ELF-1 (cell line): Measurements from ENCODE around the gene KCNMB1.

Experiments
- DNase-seq: peaks from one replicate; pipeline ENCODE4 v3.0.0-alpha.2; 2016; ENCODE audit warnings: low read depth, low spot score

The KCNMB1 gene, protein sequence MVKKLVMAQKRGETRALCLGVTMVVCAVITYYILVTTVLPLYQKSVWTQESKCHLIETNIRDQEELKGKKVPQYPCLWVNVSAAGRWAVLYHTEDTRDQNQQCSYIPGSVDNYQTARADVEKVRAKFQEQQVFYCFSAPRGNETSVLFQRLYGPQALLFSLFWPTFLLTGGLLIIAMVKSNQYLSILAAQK

GRCh38 chr5:170388818-170389549, at the start of gene KCNMB1:
KCNMB1 (minus strand) TSS chr5:170389367; CDS start chr5:170385447, 3,920 bp downstream.
- no peak for DNase-seq

DNA sequence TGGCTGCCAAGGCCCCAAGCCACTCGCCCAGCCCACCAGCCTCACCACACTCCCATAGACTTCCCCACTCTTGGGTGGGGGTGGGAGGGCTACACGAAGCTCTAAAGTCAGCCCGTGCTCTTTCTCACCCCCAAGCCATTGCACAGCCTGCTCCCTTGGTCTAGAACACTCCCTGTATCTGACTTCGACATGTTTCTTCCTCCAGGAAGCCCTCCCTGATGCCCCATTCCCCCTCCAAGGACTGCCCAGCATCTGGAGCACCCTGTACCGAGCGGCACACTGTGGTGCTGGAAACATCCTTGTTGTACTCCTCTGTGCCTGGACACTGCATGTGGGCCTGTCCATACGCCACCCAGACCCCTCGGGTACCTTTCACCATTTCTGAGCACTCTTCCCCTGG, 49.4 kb upstream of the KCNMB1 start:
- no peak for DNase-seq

DNA sequence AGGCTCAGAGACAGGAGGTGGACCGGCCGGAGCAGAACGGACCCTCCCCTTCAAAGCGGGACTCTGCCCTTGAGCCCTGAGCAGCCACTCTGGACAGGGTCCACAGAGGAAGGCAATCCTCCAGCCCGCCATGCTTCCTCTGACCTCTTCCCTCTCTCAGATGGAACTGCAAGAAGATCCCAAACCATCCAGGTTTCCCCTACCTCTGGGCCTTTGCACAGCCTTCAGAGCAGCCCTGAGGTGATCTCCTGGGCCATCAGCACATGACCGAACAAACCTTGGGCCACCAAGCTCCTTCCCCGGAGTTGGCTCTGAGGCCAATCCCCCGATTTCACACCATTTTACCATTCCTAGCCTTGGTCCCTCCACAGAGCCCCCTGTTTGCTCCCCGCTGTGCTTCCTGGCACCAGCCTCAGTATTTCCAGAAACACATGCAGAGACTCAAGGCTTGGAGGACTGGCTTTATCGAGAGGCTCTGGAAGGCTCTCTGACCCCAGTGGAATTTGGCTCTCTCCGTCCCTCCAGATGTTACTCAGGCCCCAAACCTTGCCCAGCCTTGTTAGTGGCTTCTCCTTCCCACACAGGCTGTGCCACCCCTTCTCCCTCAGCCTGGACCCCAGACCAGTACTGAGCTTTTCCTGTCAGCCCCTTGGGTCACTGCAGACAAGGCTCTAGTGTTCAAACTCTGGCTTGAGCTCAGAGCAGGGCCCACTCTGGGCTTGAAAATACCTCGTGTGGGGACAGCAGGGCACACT, 48.6 kb upstream of the KCNMB1 start:
- no peak for DNase-seq

- DNase-seq = no peak
Observed at GRCh38 chr5:170436335-170436734, 47.2 kb upstream of the KCNMB1 start.

DNA sequence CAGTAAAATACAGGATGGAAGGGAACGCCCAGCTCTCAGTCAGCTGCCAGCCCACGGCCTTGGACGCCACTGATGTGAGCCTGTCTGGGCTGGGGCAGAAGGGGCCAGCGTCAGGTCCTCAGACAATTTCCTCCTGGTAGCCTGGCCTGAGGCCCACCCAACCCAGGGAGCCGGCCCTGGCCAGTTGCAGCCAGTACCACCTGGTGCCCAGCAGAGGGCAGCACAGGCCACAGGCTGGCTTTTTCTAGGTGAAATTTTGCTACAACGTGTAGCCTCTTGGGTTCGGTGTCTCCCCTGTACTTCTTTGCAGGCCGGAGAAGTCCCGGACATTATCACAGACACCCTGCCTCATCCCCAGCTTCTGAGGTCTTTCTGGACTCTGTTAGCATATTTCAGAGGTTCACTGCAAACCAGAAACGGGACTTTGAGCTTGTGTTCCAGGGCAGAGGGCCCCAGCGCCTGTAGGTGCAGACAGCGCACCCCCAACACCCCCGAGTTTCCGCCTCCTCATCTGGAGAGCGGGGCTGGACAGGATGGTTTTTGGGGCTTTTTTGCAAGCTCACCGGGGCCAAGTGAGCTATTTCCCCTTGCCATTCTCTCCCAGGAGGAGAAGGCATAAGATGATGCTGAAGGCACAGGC, 45.9 kb upstream of the KCNMB1 start:
- DNase-seq = peak; percentile 89

DNA sequence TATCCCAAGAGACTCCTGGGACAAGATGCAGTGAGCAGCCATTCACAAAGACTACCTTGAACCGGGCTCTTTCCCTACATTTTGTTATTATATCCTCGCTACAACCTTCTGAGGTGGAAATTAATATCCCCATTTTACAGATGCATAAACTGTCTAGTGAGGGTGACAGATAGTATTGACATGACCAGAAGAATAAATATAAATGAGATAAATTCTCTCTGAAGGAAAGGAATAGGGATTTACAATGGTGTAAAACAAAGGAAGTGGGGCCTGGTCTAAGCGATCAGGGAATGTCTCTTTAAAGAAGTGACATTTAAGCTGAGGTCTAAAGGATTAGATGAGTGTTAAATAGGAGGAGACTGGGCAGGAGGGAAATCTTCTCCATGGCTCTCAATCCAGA, 43.5 kb upstream of the KCNMB1 start:
- DNase-seq = no peak

DNA sequence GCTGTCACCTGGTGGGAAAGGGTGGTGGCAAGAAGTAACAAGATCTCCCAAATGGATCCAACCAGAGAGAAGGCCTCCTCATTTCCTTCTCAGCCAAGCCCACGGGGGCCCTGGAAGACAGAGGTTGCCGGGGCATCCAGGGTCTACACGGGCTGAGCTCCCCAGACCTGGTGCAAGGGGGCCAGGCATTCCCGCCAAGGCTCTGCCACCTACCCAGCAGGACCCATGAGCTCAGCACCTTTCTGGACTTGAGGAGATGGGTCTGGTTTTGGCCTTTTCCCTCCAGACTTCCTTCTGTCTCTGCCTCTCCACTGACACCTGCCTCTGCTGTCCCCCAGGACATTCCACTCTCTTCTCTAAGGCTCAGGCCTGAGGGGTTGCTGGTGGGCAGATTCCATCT, 42.4 kb upstream of the KCNMB1 start:
- DNase-seq = no peak

DNA sequence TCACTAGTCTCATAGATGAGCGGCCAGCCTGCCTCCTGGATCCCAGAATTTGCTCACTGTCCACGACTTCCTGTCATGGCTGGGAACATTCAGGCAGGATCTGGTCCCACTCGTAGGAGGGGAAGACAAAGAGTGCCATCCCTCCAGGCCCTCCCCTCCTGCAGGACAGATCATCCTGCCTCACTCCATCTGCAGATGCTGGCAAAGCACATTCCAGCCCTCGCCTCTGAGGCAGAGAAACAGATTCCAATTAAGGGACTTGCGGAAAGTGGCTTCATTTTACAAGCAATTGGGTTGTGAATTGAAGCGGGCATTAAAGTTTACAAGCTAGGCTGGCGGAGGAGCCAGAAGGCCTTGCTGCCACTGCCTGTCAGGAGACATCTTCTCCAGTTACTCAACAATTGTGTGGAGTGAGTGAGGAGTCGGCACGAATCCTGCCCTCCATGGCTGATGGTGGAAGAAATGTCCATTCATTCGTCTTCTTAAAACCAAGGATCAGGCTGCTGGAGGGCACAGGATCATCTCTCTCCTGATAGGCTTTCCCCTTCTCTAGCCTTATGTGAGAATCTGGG, 41.8 kb upstream of the KCNMB1 start:
- peak; percentile 38 for DNase-seq

- DNase-seq = no peak
Observed at GRCh38 chr5:170430256-170430655, 41.1 kb upstream of the KCNMB1 start.

DNA sequence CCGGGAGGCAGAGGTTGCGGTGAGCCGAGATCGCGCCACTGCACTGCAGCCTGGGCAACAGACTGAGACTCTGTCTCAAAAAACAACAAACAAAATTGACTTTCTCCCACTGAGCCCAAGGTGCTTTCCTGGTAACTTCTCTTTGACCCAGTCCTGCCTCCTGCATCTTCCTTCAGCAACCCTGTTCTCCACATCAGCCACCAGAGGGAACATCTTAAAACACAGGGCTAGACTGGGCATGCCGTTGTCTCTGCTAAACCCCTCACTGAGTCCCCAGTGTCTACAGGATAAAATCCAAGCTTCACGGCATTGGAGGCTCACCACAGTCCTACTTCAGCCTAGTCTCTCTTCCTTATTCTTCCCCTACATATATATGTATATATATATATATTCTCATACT, 39.8 kb upstream of the KCNMB1 start:
- DNase-seq = peak; percentile 40

DNA sequence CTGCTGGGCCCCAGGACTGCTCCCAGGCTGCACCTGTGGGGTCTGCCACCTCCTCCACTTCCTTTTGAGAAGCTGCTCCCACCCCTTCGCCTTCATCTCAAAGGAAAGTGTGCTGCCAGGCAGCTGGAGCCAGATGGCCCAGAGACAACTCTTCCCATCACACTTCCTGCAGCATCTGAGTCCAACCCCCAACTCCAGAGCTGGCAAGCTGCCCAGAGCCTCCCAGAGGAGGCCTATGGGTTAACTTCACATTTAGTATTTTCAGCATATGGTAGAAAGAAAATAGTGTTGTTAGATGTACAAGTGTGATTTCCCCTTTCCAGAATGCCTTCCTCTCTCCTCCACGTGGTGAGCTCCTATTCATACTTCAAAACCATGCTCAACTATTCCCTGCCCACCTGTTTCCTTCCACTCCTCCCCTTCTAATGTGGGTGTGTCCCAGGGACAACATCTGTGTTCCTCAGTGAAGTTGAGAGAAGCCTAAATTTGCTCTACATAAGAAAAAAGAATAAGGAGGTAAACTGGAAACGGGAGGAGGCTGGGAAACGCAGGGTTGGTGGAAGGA, 38.6 kb upstream of the KCNMB1 start:
- DNase-seq = no peak

DNA sequence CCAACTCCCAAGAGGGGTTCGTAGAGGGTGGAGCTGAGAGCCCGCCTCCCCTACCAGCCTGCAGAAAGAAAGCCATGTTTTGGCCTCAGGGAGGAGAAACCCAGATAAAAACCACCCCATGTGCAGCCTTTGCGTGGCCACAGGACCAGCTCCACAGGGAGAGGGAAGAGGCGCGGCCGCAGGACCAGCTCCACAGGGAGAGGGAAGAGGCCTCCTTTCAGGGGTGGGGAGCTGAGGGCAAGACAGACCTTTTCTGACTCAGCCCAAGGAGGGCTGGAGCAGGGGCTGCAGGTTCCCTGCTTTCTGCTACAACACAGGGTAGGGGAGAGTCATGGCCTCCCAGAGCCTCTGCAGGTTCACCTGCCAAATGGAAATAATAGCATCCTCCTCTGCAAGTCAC, 37.6 kb upstream of the KCNMB1 start:
- no peak for DNase-seq

GRCh38 chr5:170426149-170426767, 37.1 kb upstream of the KCNMB1 start:
- DNase-seq = no peak

- DNase-seq = no peak
Observed at GRCh38 chr5:170425731-170426130, 36.6 kb upstream of the KCNMB1 start.

DNA sequence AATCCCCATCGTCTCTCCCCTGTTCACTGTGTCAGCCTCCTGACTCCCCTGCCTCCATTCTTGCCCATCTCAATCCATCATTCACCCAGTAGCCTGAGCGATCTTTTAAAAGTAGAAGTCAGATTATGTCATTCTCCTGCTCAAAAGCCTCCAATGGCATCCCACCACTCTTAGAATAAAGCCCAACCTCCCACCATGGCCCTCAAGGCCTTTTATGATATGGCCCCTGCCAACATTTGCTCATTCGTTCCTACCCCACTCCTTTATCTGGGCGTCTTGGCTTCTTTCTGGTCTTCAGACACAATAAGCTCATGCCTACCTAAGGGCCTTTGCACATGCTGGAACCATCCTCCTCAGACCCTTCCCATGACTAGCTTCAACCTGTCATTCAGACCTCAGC, 35.5 kb upstream of the KCNMB1 start:
- DNase-seq = no peak

- DNase-seq = no peak
Observed at GRCh38 chr5:170423692-170424091, 34.5 kb upstream of the KCNMB1 start.

- DNase-seq = no peak
Observed at GRCh38 chr5:170421826-170422225, 32.7 kb upstream of the KCNMB1 start.

- peak; percentile 89 for DNase-seq
Observed at GRCh38 chr5:170420806-170421412, 31.7 kb upstream of the KCNMB1 start.

- no peak for DNase-seq
Observed at GRCh38 chr5:170419643-170420042, 30.5 kb upstream of the KCNMB1 start.

DNA sequence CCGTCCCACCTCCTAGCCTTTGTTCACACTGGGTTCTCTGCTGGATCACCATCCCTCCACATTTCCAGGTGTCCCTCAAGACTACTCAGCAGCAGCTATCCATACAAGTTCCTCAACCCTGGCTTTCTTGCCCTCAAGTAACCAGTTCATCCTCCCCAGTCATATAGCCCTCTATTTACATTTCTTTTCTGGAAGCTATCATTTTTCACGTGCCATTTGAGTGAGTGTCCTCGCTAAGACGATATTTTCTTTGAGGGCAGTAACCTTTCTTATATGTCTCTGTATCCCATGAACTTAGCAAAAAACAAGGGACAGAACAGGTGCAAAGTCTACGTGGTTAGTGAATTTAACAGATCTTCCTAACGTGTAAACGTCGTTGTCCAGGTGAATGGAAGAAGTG, 29.6 kb upstream of the KCNMB1 start:
- no peak for DNase-seq

DNA sequence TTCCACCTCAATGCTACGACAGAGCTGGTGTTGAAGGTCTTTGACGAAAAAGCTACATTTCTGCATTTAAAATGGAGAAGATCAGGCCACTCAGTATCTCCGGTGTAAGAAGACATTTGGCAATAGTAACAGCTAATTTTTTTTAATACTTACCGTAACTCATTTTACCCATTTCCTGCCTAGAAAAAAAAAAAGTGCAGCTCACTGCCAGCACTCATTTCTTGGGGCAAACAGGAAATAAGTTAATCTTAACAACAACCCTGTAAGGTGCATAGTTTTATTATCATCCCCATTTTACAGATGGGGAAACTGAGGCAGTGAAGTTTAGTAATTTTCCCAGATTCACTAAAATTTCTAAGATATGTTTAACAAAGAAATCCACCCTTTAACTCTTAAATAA, 27.4 kb upstream of the KCNMB1 start:
- DNase-seq = no peak
